GM20000 (cell line): ENCODE measurements around the gene SFI1.
"Not testable (repeated sequence)": the region's sequence is repeated elsewhere in the genome, so short reads cannot be mapped to it uniquely, and the experiment has no call there.

Source experiments
- DNase-seq: peaks from one replicate; pipeline ENCODE4 v3.0.0; 2012; ENCODE audit warnings: low spot score
- TF ChIP-seq, protein P1 (sequence below): IDR thresholded peaks from 2 replicates; pipeline ENCODE4 v1.5.1; 2012; ENCODE audit warnings: mild to moderate bottlenecking, control low read depth; ENCODE audit errors: extremely low read depth, missing control alignments

Gene SFI1

DNA sequence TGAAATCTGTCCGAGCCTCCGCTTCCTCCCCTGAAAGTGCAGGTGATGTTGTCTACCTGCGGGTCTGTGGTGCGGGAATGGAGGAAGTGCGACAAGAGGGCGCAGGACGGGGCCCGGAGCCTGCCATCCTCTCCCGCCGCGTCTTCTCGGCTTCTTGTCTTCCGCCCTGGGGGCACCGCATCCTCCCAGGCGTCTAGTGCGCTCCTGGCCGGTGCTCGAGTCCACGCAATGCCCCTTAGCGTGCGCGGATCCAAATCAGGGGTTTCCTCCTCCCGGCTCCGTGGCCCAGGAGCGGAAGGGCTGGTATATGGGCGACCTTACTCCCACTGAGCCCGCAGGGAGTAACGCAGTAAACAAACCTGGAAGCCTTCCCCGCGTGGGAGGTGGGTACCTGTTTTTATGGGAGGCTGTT lies 405 bp downstream of the SFI1 start:
- no peak for DNase-seq
- TF ChIP-seq, protein P1, sequence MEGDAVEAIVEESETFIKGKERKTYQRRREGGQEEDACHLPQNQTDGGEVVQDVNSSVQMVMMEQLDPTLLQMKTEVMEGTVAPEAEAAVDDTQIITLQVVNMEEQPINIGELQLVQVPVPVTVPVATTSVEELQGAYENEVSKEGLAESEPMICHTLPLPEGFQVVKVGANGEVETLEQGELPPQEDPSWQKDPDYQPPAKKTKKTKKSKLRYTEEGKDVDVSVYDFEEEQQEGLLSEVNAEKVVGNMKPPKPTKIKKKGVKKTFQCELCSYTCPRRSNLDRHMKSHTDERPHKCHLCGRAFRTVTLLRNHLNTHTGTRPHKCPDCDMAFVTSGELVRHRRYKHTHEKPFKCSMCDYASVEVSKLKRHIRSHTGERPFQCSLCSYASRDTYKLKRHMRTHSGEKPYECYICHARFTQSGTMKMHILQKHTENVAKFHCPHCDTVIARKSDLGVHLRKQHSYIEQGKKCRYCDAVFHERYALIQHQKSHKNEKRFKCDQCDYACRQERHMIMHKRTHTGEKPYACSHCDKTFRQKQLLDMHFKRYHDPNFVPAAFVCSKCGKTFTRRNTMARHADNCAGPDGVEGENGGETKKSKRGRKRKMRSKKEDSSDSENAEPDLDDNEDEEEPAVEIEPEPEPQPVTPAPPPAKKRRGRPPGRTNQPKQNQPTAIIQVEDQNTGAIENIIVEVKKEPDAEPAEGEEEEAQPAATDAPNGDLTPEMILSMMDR: no peak

DNA sequence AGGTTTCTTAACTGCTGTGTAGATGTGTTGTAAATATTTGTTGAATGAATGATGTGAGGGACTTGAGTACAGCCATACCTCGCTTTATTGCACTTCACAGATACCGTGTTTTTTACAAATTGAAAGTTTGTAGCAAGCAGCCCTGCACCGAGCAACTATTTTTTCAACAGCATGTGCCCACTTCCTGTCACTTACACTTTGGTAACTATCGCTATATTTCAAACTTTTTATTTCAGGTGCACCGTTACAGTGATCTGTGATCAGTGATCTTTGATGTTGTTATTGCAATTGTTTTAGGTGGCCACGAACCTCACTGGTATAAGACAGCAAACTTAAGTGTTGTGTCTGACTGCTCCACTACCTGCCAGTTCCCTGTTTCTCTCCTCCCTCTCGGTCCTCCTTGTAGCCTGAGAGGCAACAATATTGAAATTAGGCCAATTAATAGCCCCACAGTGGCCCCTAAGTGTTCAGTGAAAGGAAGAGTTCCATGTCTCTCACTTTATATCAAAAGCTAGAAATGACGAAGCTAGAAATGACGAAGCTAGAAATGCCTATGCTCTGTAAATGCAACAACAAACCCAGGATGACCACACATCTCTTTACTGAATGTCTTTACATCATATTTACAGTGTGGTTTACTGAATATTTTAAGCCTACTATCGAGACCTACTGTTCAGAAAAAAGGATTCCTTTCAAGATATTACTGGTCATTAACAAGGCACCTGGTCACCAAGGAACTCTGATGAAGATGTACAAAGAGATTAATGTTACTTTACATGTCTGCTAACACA lies 1.0 kb downstream of the SFI1 start:
- no peak for DNase-seq
- TF ChIP-seq, protein P1: no peak

DNA sequence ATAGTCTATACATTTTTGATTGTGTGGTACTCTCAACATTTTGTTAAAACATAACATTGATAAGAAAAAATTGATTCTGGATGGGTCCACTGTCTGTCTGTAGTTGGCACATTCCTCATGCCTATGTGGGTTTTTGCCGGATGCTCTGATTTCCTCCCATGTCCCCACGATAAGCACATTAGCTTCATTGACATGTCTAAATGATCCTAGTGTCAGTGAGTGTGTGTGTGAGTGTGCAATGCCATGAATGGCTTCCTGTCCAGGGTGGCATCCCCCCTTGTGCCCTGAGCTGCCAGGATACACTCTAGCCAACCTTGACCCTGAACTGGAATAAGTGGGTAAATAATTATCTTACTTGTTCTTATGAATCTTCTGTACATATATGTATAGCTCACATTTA lies 5.4 kb downstream of the SFI1 start:
- DNase-seq: no peak
- TF ChIP-seq, protein P1: no peak

DNA sequence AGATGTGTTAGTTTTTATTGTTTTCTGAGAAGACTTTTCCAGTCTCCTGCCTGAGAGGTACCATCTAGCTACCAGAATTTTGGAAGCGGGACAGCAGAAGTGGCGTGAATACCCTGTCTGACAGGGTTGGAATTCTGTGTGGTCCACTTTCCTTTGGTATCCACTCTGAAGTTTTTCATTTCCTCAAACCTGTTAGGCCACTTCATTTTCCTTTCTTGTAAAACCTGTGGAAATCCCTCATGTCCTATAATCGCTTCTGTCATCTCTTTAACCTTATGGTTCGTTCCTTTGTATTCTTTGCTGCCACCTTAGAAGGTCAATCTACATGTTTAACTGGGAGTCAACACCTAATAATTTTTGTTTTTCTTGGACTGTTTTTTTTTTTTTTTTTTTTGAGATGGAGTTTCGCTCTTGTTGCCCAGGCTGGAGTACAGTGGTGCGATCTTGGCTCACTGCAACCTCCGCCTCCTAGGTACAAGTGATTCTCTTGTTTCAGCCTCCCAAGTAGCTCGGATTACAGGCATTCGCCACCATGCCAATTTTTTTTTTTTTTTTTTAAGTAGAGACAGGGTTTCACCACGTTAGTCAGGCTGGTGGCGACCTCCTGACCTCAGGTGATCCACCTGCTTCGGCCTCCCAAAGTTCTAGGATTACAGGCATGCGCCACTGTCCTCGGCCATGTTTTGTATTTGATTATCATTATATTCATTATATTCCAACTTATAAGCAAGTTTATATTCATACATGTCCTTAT lies 7.1 kb downstream of the SFI1 start:
- DNase-seq: no peak
- TF ChIP-seq, protein P1: no peak

DNA sequence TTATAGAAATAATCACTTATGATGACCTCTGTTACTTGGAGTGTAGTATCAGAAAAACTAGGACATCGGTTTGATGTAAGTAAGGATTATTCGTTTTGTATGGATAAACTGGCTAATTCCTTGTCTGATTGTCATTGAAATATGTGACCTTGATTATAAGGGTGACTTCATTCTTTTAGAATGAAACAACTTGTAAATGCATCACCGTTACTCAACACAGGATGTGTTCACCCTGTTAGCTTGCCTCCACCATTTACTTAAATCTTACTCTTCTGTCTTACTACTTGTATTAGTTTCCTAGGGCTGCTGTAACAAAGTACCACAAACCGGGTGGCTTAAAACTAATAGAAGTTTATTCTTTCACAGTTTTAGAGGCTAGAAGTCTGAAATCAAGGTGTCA lies 7.9 kb downstream of the SFI1 start:
- TF ChIP-seq, protein P1: no peak
- DNase-seq: no peak

DNA sequence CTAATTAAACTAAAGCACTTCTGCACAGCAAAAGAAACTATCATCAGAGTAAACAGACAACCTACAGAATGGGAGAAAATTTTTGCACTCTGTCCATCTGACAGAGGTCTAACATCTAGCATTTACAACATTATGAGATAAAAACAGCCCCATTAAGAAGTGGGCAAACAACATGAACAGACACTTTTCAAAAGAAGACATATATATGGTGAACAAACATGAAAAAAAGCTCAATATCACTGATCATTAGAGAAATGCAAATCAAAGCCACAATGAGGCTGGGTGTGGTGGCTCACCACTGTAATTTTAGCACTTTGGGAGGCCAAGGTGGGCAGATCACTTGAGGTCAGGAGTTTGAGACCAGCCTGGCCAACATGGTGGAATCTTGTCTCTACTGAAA lies 11.2 kb downstream of the SFI1 start:
- DNase-seq: not testable (repeated sequence)

DNA sequence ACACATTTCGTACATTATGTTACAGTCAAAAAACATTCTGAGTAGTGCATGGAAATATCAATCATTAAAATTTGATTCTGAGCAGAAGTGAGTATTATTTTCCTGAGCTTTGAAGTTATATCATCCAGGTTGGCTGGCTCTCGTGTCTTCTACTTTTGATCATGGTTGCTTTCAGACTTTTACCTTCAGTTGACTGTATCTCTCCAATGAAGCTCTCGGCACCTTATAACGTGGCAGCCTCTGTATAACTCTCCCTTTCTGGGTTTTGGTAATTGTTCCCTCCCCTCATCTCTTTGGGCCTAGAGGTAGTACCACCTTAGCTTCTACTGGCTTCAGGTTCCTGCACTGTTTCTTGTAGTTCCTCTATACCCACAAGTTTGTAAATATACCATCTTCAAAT lies 12.2 kb downstream of the SFI1 start:
- no peak for DNase-seq
- TF ChIP-seq, protein P1: no peak
